ENCODE measurements around the gene KAZN. TPM values are rescaled to one million over a fixed set of nuclear protein-coding genes. Genes with fewer than 3 reads are reported as not detected.

The KAZN gene
- total and polyA plus RNA-seq, 2 donors (not counting 1 experiment from before 2014, with no cell fraction given) = 3.4 to 5.0 TPM

GRCh38 chr1:14606632-14607031 is 8.1 kb downstream of the KAZN start:
- Histone ChIP-seq H3K9ac (ENCODE audit: insufficient read depth, low read length) (no peak overlapping the region), H3K4me3 (replicated peaks in 1 of 4; ENCODE audit: control extremely low read depth in 1 of 4, insufficient read depth in 1 of 4, low read depth in 3 of 4, low read length in 4 of 4) (no peak overlapping the region), H3K79me2 (ENCODE audit: control insufficient read depth, insufficient read depth, low read length) (no peaks in the 10 kb centered on the region), H2AFZ (ENCODE audit: low read length) (no peak overlapping the region), H3K36me3 (ENCODE audit: control insufficient read depth, insufficient read depth, low read length) (no peaks in the 10 kb centered on the region), H3K9me3 (ENCODE audit: control insufficient read depth, insufficient read depth, low read depth, low read length) (no peaks in the 10 kb centered on the region), H3K4me2 (ENCODE audit: extremely low read depth, insufficient read depth, low read length) (no peak overlapping the region), H3K4me1 (ENCODE audit: control insufficient read depth, extremely low read depth, insufficient read depth, low read length) (no peaks in the 10 kb centered on the region), H3K27ac (ENCODE audit: insufficient read depth, low read length) (no peak overlapping the region), H3K27me3 (ENCODE audit: control insufficient read depth, insufficient read depth, low read length) (no peaks in the 10 kb centered on the region), H4K20me1 (ENCODE audit: control insufficient read depth, extremely low read depth, insufficient read depth, low read length) (no peaks in the 10 kb centered on the region)
- no peak for DNase-seq (ENCODE audit: low read depth in 2 of 2)
- TF ChIP-seq CTCF (conservative IDR thresholded peaks at IDR 0.05 in 1 of 2, IDR thresholded peaks at IDR 0.05 in 1 of 2; ENCODE audit: low read depth in 1 of 2, low read length in 2 of 2) (no peak), EZH2 (IDR thresholded peaks at IDR 0.05; ENCODE audit: low read length, missing control alignments) (no peak)

GRCh38 chr1:14607295-14607694 is 8.8 kb downstream of the KAZN start:
- Histone ChIP-seq H3K27me3 (ENCODE audit: control insufficient read depth, insufficient read depth, low read length) (no peaks in the 10 kb centered on the region), H3K4me3 (replicated peaks in 1 of 4; ENCODE audit: control extremely low read depth in 1 of 4, insufficient read depth in 1 of 4, low read depth in 3 of 4, low read length in 4 of 4) (no peak overlapping the region), H3K4me2 (ENCODE audit: extremely low read depth, insufficient read depth, low read length) (no peak overlapping the region), H4K20me1 (ENCODE audit: control insufficient read depth, extremely low read depth, insufficient read depth, low read length) (no peaks in the 10 kb centered on the region), H3K9ac (ENCODE audit: insufficient read depth, low read length) (no peak overlapping the region), H3K4me1 (ENCODE audit: control insufficient read depth, extremely low read depth, insufficient read depth, low read length) (no peaks in the 10 kb centered on the region), H3K27ac (ENCODE audit: insufficient read depth, low read length) (no peak overlapping the region), H3K9me3 (ENCODE audit: control insufficient read depth, insufficient read depth, low read depth, low read length) (no peaks in the 10 kb centered on the region), H2AFZ (ENCODE audit: low read length) (no peak overlapping the region), H3K79me2 (ENCODE audit: control insufficient read depth, insufficient read depth, low read length) (no peaks in the 10 kb centered on the region), H3K36me3 (ENCODE audit: control insufficient read depth, insufficient read depth, low read length) (no peaks in the 10 kb centered on the region)
- no peak for TF ChIP-seq CTCF (conservative IDR thresholded peaks at IDR 0.05 in 1 of 2, IDR thresholded peaks at IDR 0.05 in 1 of 2; ENCODE audit: low read depth in 1 of 2, low read length in 2 of 2)
- TF ChIP-seq EZH2 (IDR thresholded peaks at IDR 0.05; ENCODE audit: low read length, missing control alignments) = no peak
- DNase-seq (ENCODE audit: low read depth in 2 of 2) = no peak

- no peak overlapping the region for H3K4me3 ChIP-seq (replicated peaks in 1 of 4; ENCODE audit: control extremely low read depth in 1 of 4, insufficient read depth in 1 of 4, low read depth in 3 of 4, low read length in 4 of 4)
- TF ChIP-seq EZH2 (IDR thresholded peaks at IDR 0.05; ENCODE audit: low read length, missing control alignments) = no peak
- no peak for TF ChIP-seq CTCF (conservative IDR thresholded peaks at IDR 0.05 in 1 of 2, IDR thresholded peaks at IDR 0.05 in 1 of 2; ENCODE audit: low read depth in 1 of 2, low read length in 2 of 2)
- H3K9me3 ChIP-seq (ENCODE audit: control insufficient read depth, insufficient read depth, low read depth, low read length) = no peaks in the 10 kb centered on the region
- no peaks in the 10 kb centered on the region for H3K27me3 ChIP-seq (ENCODE audit: control insufficient read depth, insufficient read depth, low read length)
- no peak overlapping the region for H3K27ac ChIP-seq (ENCODE audit: insufficient read depth, low read length)
- no peak overlapping the region for H3K4me2 ChIP-seq (ENCODE audit: extremely low read depth, insufficient read depth, low read length)
- no peak overlapping the region for H2AFZ ChIP-seq (ENCODE audit: low read length)
- no peaks in the 10 kb centered on the region for H4K20me1 ChIP-seq (ENCODE audit: control insufficient read depth, extremely low read depth, insufficient read depth, low read length)
- no peak for DNase-seq (ENCODE audit: low read depth in 2 of 2)
- no peaks in the 10 kb centered on the region for H3K4me1 ChIP-seq (ENCODE audit: control insufficient read depth, extremely low read depth, insufficient read depth, low read length)
- no peaks in the 10 kb centered on the region for H3K79me2 ChIP-seq (ENCODE audit: control insufficient read depth, insufficient read depth, low read length)
- H3K9ac ChIP-seq (ENCODE audit: insufficient read depth, low read length) = no peak overlapping the region
- no peaks in the 10 kb centered on the region for H3K36me3 ChIP-seq (ENCODE audit: control insufficient read depth, insufficient read depth, low read length)
These were observed 9.8 kb downstream of the KAZN start for GRCh38 chr1:14608308-14608707.

All from fibroblast of lung (primary cell).